Keratinocyte (primary cell): ENCODE results near the gene RBFOX2. TPM values are rescaled to one million over a fixed set of nuclear protein-coding genes. Genes with fewer than 3 reads are reported as not detected.

Experiments used
- DNase-seq: peaks from one replicate; pipeline ENCODE4 v3.0.0-alpha.2; 2011; ENCODE audit warnings: low read depth, missing footprints, low spot score
- FAIRE-seq: peaks from 2 replicates; lab custom pipeline; 2011; peaks lifted over from hg19 to GRCh38; lab: Jason Lieb, UNC
- H2AFZ ChIP-seq: 2 replicates; pipeline ENCODE4 v1.6.0; 2012; ENCODE audit warnings: low read length, control low read depth, inconsistent platforms; ENCODE audit not compliant: control insufficient read depth
- H3K27ac ChIP-seq: 2 replicates; pipeline ENCODE4 v1.5.1; 2011; ENCODE audit warnings: low read length; ENCODE audit not compliant: control insufficient read depth, insufficient read depth
- H3K27me3 ChIP-seq: 3 replicates; pipeline ENCODE4 v1.6.0; 2011; ENCODE audit warnings: low read length; ENCODE audit not compliant: control insufficient read depth, insufficient read depth; ENCODE audit errors: extremely low read depth
- H3K36me3 ChIP-seq, 2 experiments: 2 replicates in 1 of 2; 3 replicates in 1 of 2; pipeline ENCODE4 v1.5.1; 2011; ENCODE audit warnings: low read length in 2 of 2, mild to moderate bottlenecking in 1 of 2; ENCODE audit not compliant: control insufficient read depth in 2 of 2, insufficient read depth in 2 of 2; ENCODE audit errors: extremely low read depth in 1 of 2
- H3K4me1 ChIP-seq: 3 replicates; pipeline ENCODE4 v1.5.1; 2011; ENCODE audit warnings: low read length; ENCODE audit not compliant: control insufficient read depth, insufficient read depth; ENCODE audit errors: extremely low read depth
- H3K4me2 ChIP-seq: 3 replicates; pipeline ENCODE4 v1.6.0; 2011; ENCODE audit warnings: low read depth, low read length; ENCODE audit not compliant: control insufficient read depth, insufficient read depth; ENCODE audit errors: extremely low read depth
- H3K4me3 ChIP-seq, 3 experiments: fragments of 200-600 bp in 1 of 3; sonication (generic) in 1 of 3; 2 replicates in 2 of 3; 3 replicates in 1 of 3; pipeline ENCODE4 v1.5.1; 2011 to 2016; ENCODE audit warnings: low read length in 3 of 3, mild to moderate bottlenecking in 3 of 3, control low read depth in 2 of 3, inconsistent platforms in 1 of 3, low read depth in 1 of 3, mixed read lengths in 1 of 3, mixed run types in 1 of 3, moderate library complexity in 1 of 3; ENCODE audit not compliant: control insufficient read depth in 2 of 3, insufficient read depth in 2 of 3; ENCODE audit errors: extremely low read depth in 1 of 3
- H3K79me2 ChIP-seq: 2 replicates; pipeline ENCODE4 v1.6.0; 2012; ENCODE audit warnings: low read length; ENCODE audit not compliant: control insufficient read depth, insufficient read depth
- H3K9ac ChIP-seq: 3 replicates; pipeline ENCODE4 v1.6.0; 2011; ENCODE audit warnings: low read length; ENCODE audit not compliant: control insufficient read depth, insufficient read depth; ENCODE audit errors: extremely low read depth
- H3K9me1 ChIP-seq: 3 replicates; pipeline ENCODE4 v1.6.0; 2011; ENCODE audit warnings: low read length; ENCODE audit not compliant: control insufficient read depth, insufficient read depth; ENCODE audit errors: extremely low read depth
- H3K9me3 ChIP-seq: 2 replicates; pipeline ENCODE4 v1.5.1; 2012; ENCODE audit warnings: low read depth, low read length; ENCODE audit not compliant: control insufficient read depth
- H4K20me1 ChIP-seq: 3 replicates; pipeline ENCODE4 v1.6.0; 2011; ENCODE audit warnings: low read length; ENCODE audit not compliant: control insufficient read depth, insufficient read depth; ENCODE audit errors: extremely low read depth
- CTCF ChIP-seq, 3 experiments: IDR thresholded peaks in 1 of 3; conservative IDR thresholded peaks in 1 of 3; optimal IDR thresholded peaks in 1 of 3; 2 replicates in 2 of 3; 3 replicates in 1 of 3; pipeline versions ENCODE3 to v1.5.1; 2011; ENCODE audit warnings: low read length in 3 of 3, mild to moderate bottlenecking in 3 of 3, moderate library complexity in 2 of 3, control low read depth in 1 of 3, inconsistent platforms in 1 of 3; ENCODE audit not compliant: insufficient read depth in 2 of 3; ENCODE audit errors: extremely low read depth in 1 of 3
- EZH2 ChIP-seq: IDR thresholded peaks from one replicate; pipeline ENCODE4 v1.6.1; 2012; ENCODE audit warnings: inconsistent platforms, mild to moderate bottlenecking, low read length, moderate library complexity
- dilution Hi-C: fragments of 300-500 bp; cut with MboI; formaldehyde crosslinking; loops from one replicate; pipeline ENCODE4 v1.7.0; 2020; ENCODE audit warnings: low sequenced_read_pairs; ENCODE audit not compliant: extremely low pct_ligation_motif_present
- polyA plus RNA-seq, 5 experiments: library from polyadenylated mRNA; depleted of rRNA in 3 of 5; stranded (reverse) in 3 of 5; stranded (forward) in 1 of 5; unstranded in 1 of 5; fragments of >200 nt; gene quantifications; 1 replicate in 1 of 5; 2 replicates in 3 of 5; 3 replicates in 1 of 5; pipeline versions ENCODE4 v1.2.1 to v1.2.3, GENCODE V29; 2011 to 2012; ENCODE audit warnings: missing spikeins in 2 of 5, low read depth in 1 of 5, low replicate concordance in 1 of 5

The RBFOX2 gene
- polyA plus RNA-seq, 1 donor (not counting 4 experiments of a cell fraction or from before 2014, with no cell fraction given), result 118 TPM

GRCh38 chr22:35837101-35837727 lies 191.4 kb downstream of the RBFOX2 start:
- Histone ChIP-seq H3K27me3 (no peaks in the 10 kb centered on the region), H3K27ac (peak overlapping the region; percentile 99), H3K9me1 (peaks cover 5% of the 10 kb centered on the region), H3K9me3 (no peaks in the 10 kb centered on the region), H4K20me1 (peaks cover 4% of the 10 kb centered on the region), H2AFZ (no peak overlapping the region), H3K4me1 (peaks cover 37% of the 10 kb centered on the region), H3K4me2 (peak overlapping the region; percentile 99), H3K9ac (peak overlapping the region; percentile 24), H3K4me3 (peak overlapping the region; percentile 8 to 91 (median 90)), H3K79me2 (peaks cover 73% of the 10 kb centered on the region), H3K36me3 (no peaks in the 10 kb centered on the region)
- DNase-seq, result no peak
- dilution Hi-C loops, result loop anchor here (5.0 kb wide), 1 partner anchor 55 kb away; no protein-coding TSS in a partner anchor
- TF ChIP-seq CTCF (optimal IDR thresholded peaks at IDR 0.05 in 1 of 3, IDR thresholded peaks at IDR 0.05 in 1 of 3, conservative IDR thresholded peaks at IDR 0.05 in 1 of 3; ENCODE audit: extremely low read depth in 1 of 3, insufficient read depth in 2 of 3, low read length in 3 of 3), result no peak
- TF ChIP-seq EZH2, result no peak
- peak; percentile 76 for FAIRE-seq

GRCh38 chr22:35835998-35836691 lies 192.5 kb downstream of the RBFOX2 start:
- H3K4me3 ChIP-seq, result peak overlapping the region; percentile 36 to 91 (median 90)
- no peaks in the 10 kb centered on the region for H3K36me3 ChIP-seq
- peaks cover 84% of the 10 kb centered on the region for H3K79me2 ChIP-seq
- H2AFZ ChIP-seq, result peak overlapping the region; percentile 31
- H3K9me1 ChIP-seq, result peaks cover 5% of the 10 kb centered on the region
- H3K4me2 ChIP-seq, result peak overlapping the region; percentile 99
- no peaks in the 10 kb centered on the region for H3K27me3 ChIP-seq
- dilution Hi-C loops, result loop anchor here (5.0 kb wide), 1 partner anchor 54 kb away; no protein-coding TSS in a partner anchor
- H3K9me3 ChIP-seq, result no peaks in the 10 kb centered on the region
- H4K20me1 ChIP-seq, result peaks cover 4% of the 10 kb centered on the region
- peaks cover 37% of the 10 kb centered on the region for H3K4me1 ChIP-seq
- H3K27ac ChIP-seq, result peak overlapping the region; percentile 99
- FAIRE-seq (peak; percentile 98), DNase-seq (peak; percentile 45)
- TF ChIP-seq CTCF (optimal IDR thresholded peaks at IDR 0.05 in 1 of 3, IDR thresholded peaks at IDR 0.05 in 1 of 3, conservative IDR thresholded peaks at IDR 0.05 in 1 of 3; ENCODE audit: extremely low read depth in 1 of 3, insufficient read depth in 2 of 3, low read length in 3 of 3) (no peak), EZH2 (no peak)
- H3K9ac ChIP-seq, result peak overlapping the region; percentile 92
